WTC11 (cell line): Measurements from ENCODE around the gene MCF2L.
"Not testable (repeated sequence)": the region's sequence is repeated elsewhere in the genome, so short reads cannot be mapped to it uniquely, and the experiment has no call there.

Experiments used
- CREB1 ChIP-seq: sonication (generic); formaldehyde crosslinking; IDR thresholded peaks from 2 replicates; pipeline ENCODE4 v1.8.0; 2023; ENCODE audit warnings: mild to moderate bottlenecking, missing genetic modification reagents
- CTCF ChIP-seq: fragments of 200-600 bp; IDR thresholded peaks from 2 replicates; pipeline ENCODE4 v1.8.0; 2022; ENCODE audit warnings: antibody characterized with exemption
- ETV6 ChIP-seq: sonication (generic); formaldehyde crosslinking; IDR thresholded peaks from 2 replicates; pipeline ENCODE4 v1.8.1; 2022; ENCODE audit warnings: mild to moderate bottlenecking, missing genetic modification reagents
- FOXK1 ChIP-seq: sonication (generic); formaldehyde crosslinking; IDR thresholded peaks from 2 replicates; pipeline ENCODE4 v1.8.0; 2022; ENCODE audit warnings: mild to moderate bottlenecking, moderate library complexity, missing genetic modification reagents
- FOXP1 ChIP-seq: sonication (generic); formaldehyde crosslinking; IDR thresholded peaks from 2 replicates; pipeline ENCODE4 v1.8.0; 2022; ENCODE audit warnings: missing genetic modification reagents, mild to moderate bottlenecking, moderate library complexity, borderline replicate concordance
- NR2C2 ChIP-seq: sonication (generic); formaldehyde crosslinking; IDR thresholded peaks from 2 replicates; pipeline ENCODE4 v1.8.0; 2022; ENCODE audit warnings: mild to moderate bottlenecking, missing genetic modification reagents
- NR3C1 ChIP-seq: sonication (generic); formaldehyde crosslinking; conservative IDR thresholded peaks from 2 replicates; pipeline ENCODE4 v1.8.1; 2023; ENCODE audit warnings: low read depth, mild to moderate bottlenecking, missing genetic modification reagents
- SP1 ChIP-seq: sonication (generic); formaldehyde crosslinking; conservative IDR thresholded peaks from 2 replicates; pipeline ENCODE4 v1.8.1; 2022; ENCODE audit warnings: missing genetic modification reagents
- TF ChIP-seq, protein P1 (sequence below): sonication (generic); formaldehyde crosslinking; IDR thresholded peaks from 2 replicates; pipeline ENCODE4 v1.8.1; 2022; ENCODE audit warnings: low read depth, missing genetic modification reagents, borderline replicate concordance
- TF ChIP-seq, protein P2 (sequence below): sonication (generic); formaldehyde crosslinking; IDR thresholded peaks from 2 replicates; pipeline ENCODE4 v1.8.1; 2023; ENCODE audit warnings: mild to moderate bottlenecking, missing genetic modification reagents, moderate library complexity
- TF ChIP-seq, protein P3 (sequence below): sonication (generic); formaldehyde crosslinking; IDR thresholded peaks from 2 replicates; pipeline ENCODE4 v1.8.0; 2022; ENCODE audit warnings: mild to moderate bottlenecking, missing genetic modification reagents
- TF ChIP-seq, protein P4 (sequence below): sonication (generic); formaldehyde crosslinking; IDR thresholded peaks from 2 replicates; pipeline ENCODE4 v1.8.1; 2023; ENCODE audit warnings: mild to moderate bottlenecking, missing genetic modification reagents, borderline replicate concordance

GRCh38 chr13:113112475-113112874 lies 143.5 kb downstream of the MCF2L start:
- TF ChIP-seq, protein P1, sequence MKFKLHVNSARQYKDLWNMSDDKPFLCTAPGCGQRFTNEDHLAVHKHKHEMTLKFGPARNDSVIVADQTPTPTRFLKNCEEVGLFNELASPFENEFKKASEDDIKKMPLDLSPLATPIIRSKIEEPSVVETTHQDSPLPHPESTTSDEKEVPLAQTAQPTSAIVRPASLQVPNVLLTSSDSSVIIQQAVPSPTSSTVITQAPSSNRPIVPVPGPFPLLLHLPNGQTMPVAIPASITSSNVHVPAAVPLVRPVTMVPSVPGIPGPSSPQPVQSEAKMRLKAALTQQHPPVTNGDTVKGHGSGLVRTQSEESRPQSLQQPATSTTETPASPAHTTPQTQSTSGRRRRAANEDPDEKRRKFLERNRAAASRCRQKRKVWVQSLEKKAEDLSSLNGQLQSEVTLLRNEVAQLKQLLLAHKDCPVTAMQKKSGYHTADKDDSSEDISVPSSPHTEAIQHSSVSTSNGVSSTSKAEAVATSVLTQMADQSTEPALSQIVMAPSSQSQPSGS (CRISPR knock-in tag), result not testable (repeated sequence)
- not testable (repeated sequence) for TF ChIP-seq CTCF; NR2C2 (CRISPR knock-in tag); SP1 (CRISPR knock-in tag); FOXP1 (CRISPR knock-in tag); FOXK1; CREB1 (CRISPR knock-in tag); NR3C1; ETV6 (CRISPR knock-in tag)
- TF ChIP-seq, protein P2, sequence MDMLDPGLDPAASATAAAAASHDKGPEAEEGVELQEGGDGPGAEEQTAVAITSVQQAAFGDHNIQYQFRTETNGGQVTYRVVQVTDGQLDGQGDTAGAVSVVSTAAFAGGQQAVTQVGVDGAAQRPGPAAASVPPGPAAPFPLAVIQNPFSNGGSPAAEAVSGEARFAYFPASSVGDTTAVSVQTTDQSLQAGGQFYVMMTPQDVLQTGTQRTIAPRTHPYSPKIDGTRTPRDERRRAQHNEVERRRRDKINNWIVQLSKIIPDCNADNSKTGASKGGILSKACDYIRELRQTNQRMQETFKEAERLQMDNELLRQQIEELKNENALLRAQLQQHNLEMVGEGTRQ (CRISPR knock-in tag), result not testable (repeated sequence)
- TF ChIP-seq, protein P3, sequence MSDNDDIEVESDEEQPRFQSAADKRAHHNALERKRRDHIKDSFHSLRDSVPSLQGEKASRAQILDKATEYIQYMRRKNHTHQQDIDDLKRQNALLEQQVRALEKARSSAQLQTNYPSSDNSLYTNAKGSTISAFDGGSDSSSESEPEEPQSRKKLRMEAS, result not testable (repeated sequence)
- TF ChIP-seq, protein P4, sequence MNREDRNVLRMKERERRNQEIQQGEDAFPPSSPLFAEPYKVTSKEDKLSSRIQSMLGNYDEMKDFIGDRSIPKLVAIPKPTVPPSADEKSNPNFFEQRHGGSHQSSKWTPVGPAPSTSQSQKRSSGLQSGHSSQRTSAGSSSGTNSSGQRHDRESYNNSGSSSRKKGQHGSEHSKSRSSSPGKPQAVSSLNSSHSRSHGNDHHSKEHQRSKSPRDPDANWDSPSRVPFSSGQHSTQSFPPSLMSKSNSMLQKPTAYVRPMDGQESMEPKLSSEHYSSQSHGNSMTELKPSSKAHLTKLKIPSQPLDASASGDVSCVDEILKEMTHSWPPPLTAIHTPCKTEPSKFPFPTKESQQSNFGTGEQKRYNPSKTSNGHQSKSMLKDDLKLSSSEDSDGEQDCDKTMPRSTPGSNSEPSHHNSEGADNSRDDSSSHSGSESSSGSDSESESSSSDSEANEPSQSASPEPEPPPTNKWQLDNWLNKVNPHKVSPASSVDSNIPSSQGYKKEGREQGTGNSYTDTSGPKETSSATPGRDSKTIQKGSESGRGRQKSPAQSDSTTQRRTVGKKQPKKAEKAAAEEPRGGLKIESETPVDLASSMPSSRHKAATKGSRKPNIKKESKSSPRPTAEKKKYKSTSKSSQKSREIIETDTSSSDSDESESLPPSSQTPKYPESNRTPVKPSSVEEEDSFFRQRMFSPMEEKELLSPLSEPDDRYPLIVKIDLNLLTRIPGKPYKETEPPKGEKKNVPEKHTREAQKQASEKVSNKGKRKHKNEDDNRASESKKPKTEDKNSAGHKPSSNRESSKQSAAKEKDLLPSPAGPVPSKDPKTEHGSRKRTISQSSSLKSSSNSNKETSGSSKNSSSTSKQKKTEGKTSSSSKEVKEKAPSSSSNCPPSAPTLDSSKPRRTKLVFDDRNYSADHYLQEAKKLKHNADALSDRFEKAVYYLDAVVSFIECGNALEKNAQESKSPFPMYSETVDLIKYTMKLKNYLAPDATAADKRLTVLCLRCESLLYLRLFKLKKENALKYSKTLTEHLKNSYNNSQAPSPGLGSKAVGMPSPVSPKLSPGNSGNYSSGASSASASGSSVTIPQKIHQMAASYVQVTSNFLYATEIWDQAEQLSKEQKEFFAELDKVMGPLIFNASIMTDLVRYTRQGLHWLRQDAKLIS (CRISPR knock-in tag), result not testable (repeated sequence)
